HG03354 (cell line): Measurements from ENCODE around the gene ITPR2.
A peak's percentile ranks its signal among the peaks of the same experiment; 100 is the strongest.
"Not testable (repeated sequence)": the region's sequence is repeated elsewhere in the genome, so short reads cannot be mapped to it uniquely, and the experiment has no call there.

Source experiments
- ATAC-seq: cut with Tn5 transposase; IDR thresholded peaks from one replicate; pipeline ENCODE4 v1.9.1; 2021; ENCODE audit warnings: mild to moderate bottlenecking; ENCODE audit not compliant: unreplicated experiment, poor library complexity, severe bottlenecking

ITPR2 gene

GRCh38 chr12:26445909-26446308 is 387.1 kb downstream of the ITPR2 start:
- ATAC-seq, result no peak

GRCh38 chr12:26443309-26443708 is 389.7 kb downstream of the ITPR2 start:
- no peak for ATAC-seq

- no peak for ATAC-seq
Observed at GRCh38 chr12:26441434-26441833, 391.6 kb downstream of the ITPR2 start.

- ATAC-seq, result no peak
Observed at GRCh38 chr12:26435069-26435404, 398.0 kb downstream of the ITPR2 start.

GRCh38 chr12:26434299-26435068 is 398.5 kb downstream of the ITPR2 start:
- peak; percentile 71 for ATAC-seq

- not testable (repeated sequence) for ATAC-seq
Observed at GRCh38 chr12:26433701-26434100, 399.3 kb downstream of the ITPR2 start.

GRCh38 chr12:26431211-26431610 is 401.8 kb downstream of the ITPR2 start:
- ATAC-seq, result no peak

GRCh38 chr12:26430596-26430995 is 402.4 kb downstream of the ITPR2 start:
- ATAC-seq, result not testable (repeated sequence)

GRCh38 chr12:26429070-26429691 is 403.8 kb downstream of the ITPR2 start:
- no peak for ATAC-seq

- no peak for ATAC-seq
Observed at GRCh38 chr12:26428420-26428819, 404.6 kb downstream of the ITPR2 start.

- no peak for ATAC-seq
Observed at GRCh38 chr12:26426652-26427051, 406.3 kb downstream of the ITPR2 start.

GRCh38 chr12:26425587-26426260 is 407.3 kb downstream of the ITPR2 start:
- ATAC-seq, result peak; percentile 79

- ATAC-seq, result peak; percentile 73
Observed at GRCh38 chr12:26422839-26423398, 410.1 kb downstream of the ITPR2 start.

- no peak for ATAC-seq
Observed at GRCh38 chr12:26416550-26416949, 416.4 kb downstream of the ITPR2 start.

- no peak for ATAC-seq
Observed at GRCh38 chr12:26410689-26411088, 422.3 kb downstream of the ITPR2 start.

- ATAC-seq, result no peak
Observed at GRCh38 chr12:26406813-26407212, 426.2 kb downstream of the ITPR2 start.

GRCh38 chr12:26406391-26406790 is 426.6 kb downstream of the ITPR2 start:
- no peak for ATAC-seq

- ATAC-seq, result no peak
Observed at GRCh38 chr12:26403601-26404000, 429.4 kb downstream of the ITPR2 start.

- ATAC-seq, result no peak
Observed at GRCh38 chr12:26402648-26403047, 430.3 kb downstream of the ITPR2 start.

- no peak for ATAC-seq
Observed at GRCh38 chr12:26401874-26402273, 431.1 kb downstream of the ITPR2 start.

- ATAC-seq, result no peak
Observed at GRCh38 chr12:26400627-26401026, 432.4 kb downstream of the ITPR2 start.
